Epidermal melanocyte (primary cell): ENCODE results near the gene ARMH3.

Source experiments
- DNase-seq: peaks from one replicate; pipeline ENCODE4 v3.0.0; 2011; ENCODE audit warnings: low spot score; ENCODE audit not compliant: insufficient read length

The ARMH3 gene

DNA sequence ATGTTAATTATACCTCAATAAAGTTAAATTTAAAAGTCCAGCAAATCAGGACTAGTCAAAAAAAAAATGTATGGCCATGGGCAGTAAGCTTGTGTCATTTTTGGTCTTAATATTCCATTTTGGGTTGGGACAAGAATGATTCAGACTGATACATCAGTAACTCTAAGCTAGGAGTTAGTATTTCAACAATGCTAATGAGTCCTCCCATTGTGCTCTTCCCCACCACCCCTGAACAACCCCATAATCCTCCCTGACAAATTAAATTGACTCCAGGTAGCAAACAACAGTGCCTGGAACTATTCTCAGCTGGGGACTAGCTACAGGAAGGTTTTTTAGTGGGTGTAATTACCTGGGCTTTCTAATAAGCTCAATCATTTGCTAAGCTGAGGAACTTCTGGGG is 181.7 kb downstream of the ARMH3 start:
- no peak for DNase-seq

DNA sequence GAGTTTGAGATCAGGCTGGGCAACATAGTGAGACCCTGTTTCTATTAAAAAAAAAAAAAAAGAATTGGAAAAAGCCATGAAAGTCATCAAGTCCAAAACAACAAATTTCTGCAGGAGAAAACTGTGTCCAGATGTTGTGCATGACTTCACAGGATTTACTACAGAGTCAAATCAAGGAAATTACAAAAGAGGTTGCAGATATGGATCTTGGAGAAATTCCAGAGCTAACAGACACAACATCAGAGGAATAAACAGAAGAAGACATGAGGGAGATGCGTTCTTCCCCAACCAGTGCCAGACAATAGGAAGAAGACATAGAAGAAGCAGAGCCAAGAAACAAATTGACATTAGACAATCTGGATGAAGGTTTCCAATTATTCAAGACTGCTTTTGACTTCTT is 188.0 kb downstream of the ARMH3 start:
- DNase-seq, result no peak

DNA sequence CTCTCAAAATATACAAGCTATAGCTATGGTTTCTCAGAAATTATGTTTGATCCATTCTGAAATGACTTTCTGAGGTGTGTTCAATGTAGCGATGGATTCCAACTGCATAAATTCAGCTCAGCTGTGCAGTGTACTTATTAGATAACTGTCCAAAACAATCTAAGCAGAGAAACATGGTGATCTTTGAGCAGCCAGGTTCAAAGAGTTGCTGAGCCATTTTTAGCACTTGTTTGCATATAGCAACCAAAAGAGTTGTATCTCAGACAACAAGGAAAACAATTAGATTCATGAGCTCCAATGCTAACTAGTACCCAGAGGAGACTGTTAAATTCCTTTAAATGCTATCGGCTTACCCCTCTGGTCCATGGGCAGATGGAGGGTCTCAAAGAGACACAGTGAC is 196.4 kb downstream of the ARMH3 start:
- DNase-seq, result no peak

DNA sequence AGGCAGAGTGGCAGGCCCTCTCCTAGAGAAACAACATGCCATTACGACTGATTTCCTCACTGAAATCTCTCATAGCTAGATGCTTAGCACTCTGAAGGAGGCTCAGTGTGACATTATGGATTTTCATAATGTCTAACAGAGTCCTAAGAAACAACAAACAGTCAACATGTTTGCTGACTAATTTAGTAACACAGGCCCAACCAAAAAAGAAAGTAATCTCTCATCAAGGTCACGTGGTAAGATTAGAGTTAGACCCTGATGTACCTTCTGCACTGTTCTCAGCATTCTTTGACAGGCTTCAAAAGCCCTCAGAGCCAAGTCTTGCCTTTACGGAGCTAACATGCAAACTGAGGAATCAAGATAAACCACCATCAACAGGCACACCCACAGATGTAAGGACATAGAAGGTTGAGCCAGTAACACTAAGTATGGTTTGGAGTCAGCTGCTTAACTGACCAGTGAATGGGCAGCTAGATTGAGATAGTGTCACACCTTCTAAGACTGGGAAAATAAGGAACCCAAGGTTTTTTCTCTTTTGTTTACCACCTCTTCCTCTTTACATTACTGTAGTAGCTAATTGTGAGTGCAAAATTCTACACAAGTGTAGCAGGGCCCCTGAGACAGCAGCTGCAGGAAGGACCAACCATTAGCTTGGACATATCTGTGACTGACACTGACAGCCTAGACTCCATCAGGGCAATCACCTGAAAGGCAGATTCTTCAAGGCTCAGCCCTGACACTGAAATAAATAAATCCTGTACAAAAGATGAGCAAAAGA is 197.1 kb downstream of the ARMH3 start:
- DNase-seq, result no peak

DNA sequence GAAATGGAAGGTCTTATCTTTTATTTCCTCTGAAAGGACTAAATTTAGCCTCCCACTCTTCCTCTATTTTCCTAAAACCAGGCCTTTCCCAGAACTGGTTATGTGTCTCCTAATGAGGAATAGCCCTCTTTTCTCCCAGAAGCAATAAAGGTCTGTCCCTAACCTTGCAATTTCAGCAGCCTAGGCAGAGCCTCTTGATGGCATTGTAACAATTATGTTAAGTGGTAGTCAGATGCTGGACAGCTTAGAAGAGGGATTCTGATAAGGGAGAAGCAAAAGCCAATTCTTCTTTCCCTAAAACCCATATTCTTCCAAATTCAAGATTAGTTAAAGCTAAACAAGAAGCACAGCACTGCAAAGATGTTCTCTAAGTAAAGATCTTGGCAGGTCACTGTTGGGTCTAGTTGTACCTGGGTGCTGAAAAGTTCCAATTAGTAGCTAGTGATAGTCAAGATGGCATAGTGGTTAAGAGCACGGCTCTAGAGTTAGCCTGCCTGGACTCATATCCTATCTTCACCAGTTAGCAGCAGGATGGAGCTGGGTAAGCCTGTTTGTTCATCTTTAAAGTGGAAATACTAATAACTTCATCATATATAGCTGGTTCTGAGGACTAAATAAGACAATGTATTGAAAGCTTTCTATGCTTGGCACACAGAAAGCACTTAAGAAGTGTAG is 198.0 kb downstream of the ARMH3 start:
- no peak for DNase-seq

DNA sequence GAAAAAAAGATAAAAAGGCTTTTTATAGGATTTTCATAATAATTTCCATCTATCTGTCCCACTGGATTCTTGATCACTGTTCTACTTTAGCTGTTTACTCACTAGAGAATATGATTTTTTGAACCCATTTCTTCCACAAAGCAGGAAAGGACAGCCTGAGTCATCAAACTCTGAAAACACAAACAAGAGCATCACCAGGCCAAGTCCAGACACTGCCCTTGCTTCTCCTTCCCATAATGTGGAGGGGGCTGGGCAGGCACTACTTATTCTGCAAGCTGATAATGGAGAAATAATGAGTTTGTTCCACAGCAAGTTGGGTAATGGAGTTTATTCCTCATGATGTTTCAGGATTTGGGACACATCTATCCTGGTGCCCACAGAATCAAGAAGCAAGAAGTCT is 199.3 kb downstream of the ARMH3 start:
- DNase-seq, result no peak

DNA sequence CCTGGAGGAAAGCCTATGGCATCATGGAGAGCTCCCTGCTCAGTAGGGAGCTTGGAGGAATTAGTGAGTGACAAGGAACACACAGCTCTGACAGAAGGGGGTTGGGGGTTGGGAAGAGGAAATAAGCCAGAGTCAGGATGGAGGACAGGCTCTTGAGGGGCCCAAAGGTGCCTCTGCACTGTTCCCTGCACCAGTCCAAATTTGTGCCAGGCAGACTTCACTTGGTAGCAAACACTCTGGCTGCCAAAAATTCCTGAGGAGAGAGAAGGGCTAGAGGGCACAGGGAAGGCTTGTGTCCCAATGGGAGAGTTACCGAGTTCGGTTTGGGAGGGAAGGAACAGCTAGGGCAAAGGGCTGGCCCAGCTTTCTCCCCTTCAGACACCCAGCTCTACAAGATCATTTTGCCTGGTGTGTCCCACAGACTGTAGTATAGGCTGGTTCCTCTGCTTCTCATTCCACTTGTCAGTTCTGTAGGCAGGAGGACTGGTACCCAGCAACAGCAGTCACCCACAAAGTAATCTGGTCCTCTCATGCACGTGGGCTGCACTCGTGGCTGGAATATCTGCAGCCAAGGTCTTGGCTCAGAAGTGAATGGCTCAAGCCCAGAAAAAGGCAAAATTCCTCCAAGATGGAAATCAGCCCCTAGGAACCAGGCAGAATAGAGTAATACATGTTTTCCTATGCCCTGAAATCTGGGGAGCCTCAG is 204.4 kb downstream of the ARMH3 start:
- DNase-seq, result no peak

DNA sequence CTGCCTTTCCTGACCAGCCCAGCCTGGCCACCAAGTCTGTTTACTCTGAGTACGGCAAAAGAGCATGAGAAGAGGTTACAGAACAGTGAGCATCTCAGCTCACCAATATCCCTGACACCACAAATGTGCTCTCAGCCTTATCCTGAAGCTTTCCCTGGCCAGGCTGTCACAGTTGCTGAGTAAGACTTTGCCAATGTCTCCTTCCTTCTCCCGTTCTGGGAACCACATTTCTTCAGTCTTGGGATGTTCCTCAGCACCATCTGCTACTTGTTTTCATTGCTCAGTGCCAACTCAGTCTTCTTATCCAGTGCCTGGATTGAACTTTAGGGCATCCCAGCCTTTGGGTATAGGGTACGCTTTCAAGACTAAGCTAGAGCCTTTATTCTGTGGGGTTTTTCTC is 205.2 kb downstream of the ARMH3 start:
- DNase-seq, result no peak

DNA sequence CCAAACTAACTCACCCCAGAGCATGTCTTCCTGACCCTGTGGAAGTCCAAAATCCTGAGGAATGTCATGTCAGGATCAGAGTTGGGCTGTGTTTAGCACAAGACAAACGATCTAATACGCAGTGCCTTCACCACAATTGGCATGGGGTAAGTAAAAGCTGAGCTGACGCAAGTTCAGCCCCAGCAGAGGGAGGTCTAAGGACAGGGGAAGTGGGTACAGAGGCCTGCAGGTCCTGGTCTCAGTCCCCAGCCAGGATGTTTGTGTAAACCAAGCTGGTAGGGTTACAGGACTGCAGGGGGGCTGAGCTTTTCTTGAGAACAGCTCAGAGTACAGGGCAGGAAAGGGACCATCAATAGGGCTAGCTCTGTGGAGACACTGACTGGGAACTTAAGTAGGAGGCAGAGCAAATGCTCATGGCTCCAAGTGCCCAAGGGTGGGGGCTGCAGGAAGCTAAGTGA is 207.1 kb downstream of the ARMH3 start:
- DNase-seq, result no peak

DNA sequence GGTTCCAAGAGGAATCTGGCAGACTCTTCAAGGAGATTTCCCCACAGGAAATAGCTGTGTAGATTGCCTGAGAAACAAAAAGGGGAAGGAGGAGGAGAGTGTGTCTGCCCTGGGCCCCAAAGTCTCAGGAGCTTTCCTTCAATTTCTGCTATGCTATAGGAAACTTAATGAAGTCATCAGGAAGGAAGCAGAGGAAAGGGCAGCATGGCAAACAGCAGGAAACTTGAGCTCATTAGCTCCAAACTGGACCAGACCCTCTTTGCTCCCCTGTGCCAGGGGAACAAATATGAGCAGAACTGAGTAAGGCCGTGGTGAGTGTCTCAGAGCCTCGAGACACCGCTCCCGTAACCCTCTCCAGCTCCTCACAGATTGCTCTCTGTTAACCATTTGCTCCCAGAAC is 207.6 kb downstream of the ARMH3 start:
- DNase-seq, result no peak

DNA sequence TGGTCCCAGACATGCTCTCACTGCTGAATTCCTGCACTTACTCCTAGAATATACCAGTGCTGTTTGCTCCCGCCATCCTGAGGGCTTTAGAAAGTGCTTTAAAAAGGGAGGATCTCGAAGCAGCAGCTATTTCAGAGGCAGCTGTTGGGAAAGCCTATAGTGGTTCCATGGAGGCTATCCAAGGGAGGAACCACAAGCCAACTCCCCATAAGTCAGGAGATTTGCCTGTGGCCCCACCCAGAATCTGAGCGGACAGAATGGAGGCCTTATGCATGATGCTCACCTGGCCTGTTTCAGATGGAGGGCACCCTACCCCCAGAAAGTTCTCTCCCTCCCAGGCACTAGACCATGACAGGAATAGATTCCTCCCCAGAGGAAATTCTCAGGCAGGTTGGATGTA is 210.1 kb downstream of the ARMH3 start:
- no peak for DNase-seq

DNA sequence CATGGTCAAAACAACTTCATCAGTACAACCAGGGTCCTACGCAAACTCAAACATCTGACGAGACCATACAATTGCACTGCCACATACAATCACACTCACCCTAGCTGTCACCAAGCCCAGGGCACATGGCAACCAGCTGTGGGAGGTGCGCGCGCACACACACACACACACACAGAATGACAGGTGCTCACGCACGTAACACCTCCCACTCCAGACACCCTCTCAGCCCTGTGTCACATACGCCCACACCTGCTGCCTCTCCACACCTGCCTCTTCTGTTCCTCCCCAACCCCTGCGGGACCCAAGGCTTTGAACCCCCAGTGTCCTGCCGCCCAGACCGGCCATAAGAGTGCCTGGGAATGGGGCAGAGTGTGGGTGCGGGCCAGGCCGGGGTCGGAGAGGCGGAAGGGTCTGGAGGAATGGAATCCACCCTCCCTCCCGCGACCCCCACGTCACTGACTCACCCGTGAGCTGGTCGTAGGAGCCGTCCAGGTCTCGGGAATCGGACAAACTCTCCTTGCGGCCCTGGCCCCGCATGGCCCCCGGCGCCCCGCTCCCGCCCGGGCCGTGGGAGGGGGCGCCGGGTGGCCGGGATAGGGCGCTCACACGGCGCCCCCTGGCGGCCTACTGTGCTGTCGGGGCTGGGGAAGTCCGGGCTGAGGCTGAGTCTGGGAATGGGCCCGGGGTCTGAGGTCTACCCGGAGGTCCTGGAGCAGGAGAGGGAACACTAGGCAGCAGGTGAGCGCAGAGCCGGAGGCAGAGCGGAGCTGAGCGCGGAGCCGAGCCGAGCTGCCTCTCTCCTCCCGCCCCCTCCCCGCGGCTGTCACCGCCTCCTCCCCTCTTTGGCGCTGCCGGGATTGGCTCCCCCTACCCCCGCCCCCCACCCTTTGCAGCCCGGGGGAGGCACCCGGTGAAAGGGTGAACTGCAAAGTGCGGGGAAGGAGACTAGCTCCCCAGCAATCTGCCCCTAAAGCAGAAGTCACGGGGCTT is 212.6 kb downstream of the ARMH3 start, which contains the start of gene KCNIP2:
Gene KCNIP2 (minus strand): TSS at position 769 of the 990 bp plus-strand sequence. CDS start 232 bp downstream, at position 537.
- DNase-seq, result no peak

DNA sequence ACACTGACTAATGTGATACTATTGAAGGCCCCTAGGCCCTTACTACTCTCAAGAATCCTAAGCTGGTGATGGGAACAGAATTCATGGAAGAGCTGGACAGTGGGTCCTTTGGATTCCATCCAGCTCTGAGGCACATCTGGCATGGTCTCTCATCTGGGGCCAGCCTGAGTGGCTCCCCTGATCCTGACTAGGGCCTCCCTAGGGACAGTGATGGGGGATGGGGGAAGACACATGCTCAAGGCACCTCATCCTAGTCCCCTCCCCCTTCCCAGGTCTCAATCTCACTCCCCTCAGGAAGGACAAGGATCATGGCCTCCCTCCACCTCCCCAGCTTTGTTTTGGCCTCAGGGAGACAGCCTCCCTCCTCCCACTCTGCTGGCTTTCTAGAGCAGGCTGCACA is 214.1 kb downstream of the ARMH3 start:
- DNase-seq, result no peak

DNA sequence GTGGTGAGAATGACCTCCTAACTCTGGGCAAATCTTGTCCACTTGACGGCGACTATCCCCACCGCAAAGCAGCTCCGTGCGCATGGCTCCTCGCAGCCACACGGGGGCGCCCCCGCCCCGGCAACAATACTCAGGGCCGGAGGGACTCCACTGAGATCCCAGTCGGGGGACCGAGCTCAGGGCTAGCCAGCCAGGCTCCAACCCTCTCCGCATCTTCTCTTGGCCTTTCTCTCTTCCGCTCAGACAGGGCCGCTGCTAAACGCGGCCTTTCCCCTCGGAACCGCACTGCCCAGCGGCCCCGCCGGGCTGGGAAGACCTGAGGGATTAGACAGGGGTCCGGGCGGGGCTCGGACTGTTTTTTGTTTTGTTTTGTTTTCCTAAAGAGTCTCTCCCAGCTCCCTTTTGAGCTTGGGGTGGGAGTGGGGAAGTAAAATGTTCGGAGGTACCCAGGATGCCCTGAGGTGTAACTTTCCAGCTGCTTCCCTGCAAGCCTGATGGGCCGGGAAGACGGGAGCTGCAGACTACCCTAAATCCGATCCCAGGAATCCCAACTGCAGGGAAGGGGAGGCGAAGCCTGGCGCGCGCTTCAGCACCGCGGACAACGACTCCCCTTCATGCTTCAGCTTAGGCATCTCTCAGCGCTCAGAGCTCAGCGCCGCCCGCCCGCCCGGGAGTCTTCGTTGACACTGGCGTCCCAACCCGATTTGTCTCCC is 215.1 kb downstream of the ARMH3 start:
- DNase-seq, result peak; percentile 84

DNA sequence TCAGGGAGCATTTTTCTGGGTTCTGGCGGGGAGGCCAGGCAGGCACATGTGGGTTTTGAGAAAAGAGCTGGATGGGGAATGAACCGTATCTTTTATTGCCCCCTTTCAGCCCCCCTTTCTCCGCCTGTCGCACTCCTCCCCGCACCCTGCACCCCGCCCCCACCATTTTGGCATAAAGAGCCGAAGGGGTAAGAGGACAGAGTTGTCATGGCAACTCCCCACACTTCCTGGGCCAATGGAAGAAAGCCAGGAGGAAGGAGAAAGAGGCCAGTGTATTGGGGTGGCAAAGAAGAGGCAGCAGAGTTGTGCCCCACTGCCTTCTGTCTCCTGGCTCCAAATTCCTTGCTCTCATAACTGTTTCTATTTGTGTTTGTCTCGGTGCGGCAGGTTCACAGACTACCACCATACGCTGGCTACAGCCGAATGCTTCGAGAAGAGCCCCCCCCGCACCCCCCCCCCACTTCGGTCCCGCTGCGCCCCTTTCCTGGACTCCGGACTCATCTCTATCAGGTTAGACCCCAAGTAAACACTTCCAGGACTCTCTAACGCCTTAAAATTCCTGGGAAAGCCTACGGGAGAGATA is 215.8 kb downstream of the ARMH3 start:
- peak; percentile 66 for DNase-seq

DNA sequence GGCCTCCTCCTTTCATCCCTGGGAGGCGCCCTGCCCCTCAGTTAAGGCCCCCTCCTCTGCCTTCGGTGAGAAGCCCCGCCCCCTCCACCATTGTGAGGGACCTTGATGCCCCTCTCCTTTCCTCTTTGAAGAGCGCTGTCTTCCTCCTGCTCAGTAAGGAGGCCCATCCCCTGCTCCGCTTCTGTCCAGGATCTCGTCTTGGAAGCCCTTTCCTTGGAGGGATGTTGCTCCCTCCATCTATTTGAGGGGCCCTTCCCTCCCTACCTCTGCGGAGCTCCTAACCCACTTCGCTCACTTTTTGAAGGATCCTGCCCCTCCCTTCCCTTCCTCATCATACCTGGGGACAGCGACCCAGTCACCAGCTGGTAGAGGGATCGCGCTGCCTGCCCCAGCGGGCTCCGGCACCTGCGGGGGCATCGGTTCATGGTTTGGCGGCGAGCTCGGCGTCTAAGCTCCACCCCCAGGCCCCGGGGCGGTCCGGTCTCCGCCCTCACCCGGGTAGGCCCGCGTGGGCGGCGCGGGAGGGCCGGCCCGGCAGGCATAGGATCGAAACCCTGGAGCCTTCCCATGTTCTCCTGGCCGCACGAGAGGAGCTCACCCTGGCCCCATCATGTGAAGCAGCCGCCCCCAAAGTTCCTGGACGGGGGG is 216.4 kb downstream of the ARMH3 start:
- DNase-seq, result peak; percentile 50

DNA sequence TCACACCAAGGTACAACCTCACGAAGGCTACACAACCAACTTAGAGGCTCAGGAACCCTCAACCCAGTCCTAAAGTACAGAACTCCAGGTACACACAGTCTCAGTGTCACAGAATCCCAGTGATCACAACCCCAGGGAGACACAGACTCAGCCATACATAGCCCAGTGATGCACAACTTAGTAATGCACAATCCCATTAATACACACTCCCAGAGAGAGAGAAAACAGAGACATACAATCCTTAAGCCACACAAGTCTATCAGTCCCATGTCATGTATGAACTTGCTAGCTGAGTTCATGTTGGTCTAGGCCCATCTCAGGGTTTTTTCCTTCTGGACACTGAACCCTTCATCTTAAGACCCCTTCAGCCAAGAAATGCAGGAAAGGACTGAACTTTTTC is 217.0 kb downstream of the ARMH3 start:
- no peak for DNase-seq

DNA sequence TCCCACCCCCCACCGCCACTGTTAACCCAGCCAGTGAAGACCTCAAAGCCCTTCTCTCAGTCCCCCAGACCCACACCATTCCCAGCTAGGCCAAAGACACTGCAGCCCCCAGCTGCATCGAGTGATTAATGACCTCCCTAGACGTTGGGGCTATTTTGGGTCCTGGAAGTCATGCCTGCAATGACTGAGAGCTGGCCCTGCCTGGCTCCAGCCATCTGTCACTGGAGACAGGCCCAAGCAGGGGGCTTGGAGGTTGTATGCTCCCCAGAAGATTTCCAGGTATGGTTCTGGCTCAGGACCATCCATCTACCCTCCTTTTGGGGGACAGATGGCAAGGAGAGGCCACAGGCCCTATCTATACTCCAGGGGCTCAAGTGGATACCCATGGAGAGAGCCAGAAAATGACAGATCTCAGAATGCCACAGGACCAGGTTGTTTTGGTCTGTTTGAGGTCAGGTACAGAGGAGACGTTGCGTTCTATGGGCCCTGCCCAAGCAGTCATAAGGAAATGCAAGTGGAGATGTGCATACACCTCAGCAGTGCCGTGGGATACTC is 217.5 kb downstream of the ARMH3 start:
- DNase-seq, result no peak

DNA sequence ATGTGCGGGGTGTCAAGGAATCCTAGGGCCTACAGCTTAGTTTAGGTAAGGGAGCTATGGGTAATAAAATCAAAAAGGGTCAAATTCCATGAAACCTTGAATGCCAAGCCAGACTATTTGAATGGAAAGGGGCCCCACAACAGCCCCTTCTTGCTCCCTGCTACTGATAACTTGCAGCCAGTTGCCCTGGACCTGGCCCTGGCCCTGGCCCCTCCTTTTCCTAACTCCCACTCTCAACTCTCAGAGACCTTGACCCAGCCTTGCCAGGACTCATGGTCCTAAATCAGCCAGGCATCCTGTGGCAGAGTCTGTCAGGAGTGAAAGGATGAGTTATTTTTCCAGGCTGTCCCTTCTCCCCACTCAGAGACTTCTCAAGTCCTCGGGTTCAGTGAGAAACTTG is 218.2 kb downstream of the ARMH3 start:
- no peak for DNase-seq
